Caco-2 (cell line): ENCODE results near the gene BCL2L13. TPM values are rescaled to one million over a fixed set of nuclear protein-coding genes. Genes with fewer than 3 reads are reported as not detected.

Experiments
- BruUV-seq: library from RNA; stranded (reverse); fragments of 400-500 nt; replicated peaks from 2 replicates; lab custom pipeline; 2021; lab: Mats Ljungman, UMichigan
- CTCF ChIA-PET: fragments of 300-600 bp; sonication (Branson Sonifier 250); formaldehyde crosslinking; loops from one replicate; lab custom pipeline; 2022; ENCODE audit warnings: antibody characterized with exemption; lab: Charles Lee
- POLR2A ChIA-PET: fragments of 300-600 bp; sonication (Branson Sonifier 250); formaldehyde crosslinking; loops from one replicate; lab custom pipeline; 2022; ENCODE audit warnings: antibody characterized with exemption; lab: Charles Lee
- DNase-seq, 2 experiments: peaks; one replicate each; pipeline versions ENCODE4 v3.0.0 to v3.0.0-alpha.2; 2020 to 2022
- H3K27me3 ChIP-seq: replicated peaks from 2 replicates; pipeline ENCODE4 v1.6.0; 2011; ENCODE audit warnings: low read length; ENCODE audit not compliant: control insufficient read depth, insufficient read depth
- H3K36me3 ChIP-seq: 2 replicates; pipeline ENCODE4 v1.5.1; 2011; ENCODE audit warnings: low read length; ENCODE audit not compliant: control insufficient read depth, insufficient read depth
- H3K4me1 ChIP-seq: fragments of 250-450 bp; sonication (Bioruptor Pico); 2 replicates; pipeline ENCODE4 v1.5.1; 2020; ENCODE audit warnings: mild to moderate bottlenecking
- H3K4me3 ChIP-seq: 2 replicates; pipeline ENCODE4 v1.5.1; 2011; ENCODE audit warnings: low read depth, mild to moderate bottlenecking, control low read depth, low read length
- H3K9me3 ChIP-seq: fragments of 250-450 bp; sonication (Bioruptor Pico); 2 replicates; pipeline ENCODE4 v1.5.1; 2020; ENCODE audit warnings: mild to moderate bottlenecking, moderate library complexity
- H3K27ac Mint-ChIP-seq: one replicate; pipeline ENCODE4 v1.8.0; 2022; ENCODE audit warnings: mixed read lengths; ENCODE audit not compliant: unreplicated experiment
- H3K27me3 Mint-ChIP-seq: one replicate; pipeline ENCODE4 v1.8.0; 2022; ENCODE audit warnings: mixed read lengths; ENCODE audit not compliant: insufficient read depth, unreplicated experiment
- H3K36me3 Mint-ChIP-seq: one replicate; pipeline ENCODE4 v1.8.0; 2022; ENCODE audit warnings: mild to moderate bottlenecking, mixed read lengths; ENCODE audit not compliant: insufficient read depth, unreplicated experiment
- H3K4me1 Mint-ChIP-seq: one replicate; pipeline ENCODE4 v1.8.0; 2022; ENCODE audit warnings: low read depth, mixed read lengths; ENCODE audit not compliant: unreplicated experiment
- H3K4me3 Mint-ChIP-seq: one replicate; pipeline ENCODE4 v1.8.0; 2022; ENCODE audit warnings: mild to moderate bottlenecking, moderate library complexity, mixed read lengths; ENCODE audit not compliant: unreplicated experiment
- H3K9me3 Mint-ChIP-seq: one replicate; pipeline ENCODE4 v1.8.0; 2022; ENCODE audit warnings: mixed read lengths; ENCODE audit not compliant: unreplicated experiment
- intact Hi-C: fragments of 100-400 bp; cut with micrococcal nuclease; formaldehyde crosslinking; loops from one replicate; pipeline ENCODE4 v1.10.0; 2022; ENCODE audit not compliant: unreplicated experiment
- total RNA-seq: library from RNA; stranded (reverse); gene quantifications from 2 replicates; pipeline ENCODE4 v1.2.3, GENCODE V29; 2022
- TF ChIP-seq, protein P1 (sequence below), 2 experiments: fragments of 200-600 bp in 1 of 2; IDR thresholded peaks; 1 replicate in 1 of 2; 2 replicates in 1 of 2; pipeline versions ENCODE4 v1.5.1 to v1.8.0; 2011 to 2022; ENCODE audit warnings: antibody characterized with exemption in 1 of 2, control low read depth in 1 of 2, inconsistent platforms in 1 of 2, low read depth in 1 of 2, low read length in 1 of 2, mild to moderate bottlenecking in 1 of 2, moderate library complexity in 1 of 2; ENCODE audit not compliant: insufficient read depth in 1 of 2, severe bottlenecking in 1 of 2, unreplicated experiment in 1 of 2

The BCL2L13 gene
- total RNA-seq, 1 experiment from 2014 or later = 34.3 TPM

DNA sequence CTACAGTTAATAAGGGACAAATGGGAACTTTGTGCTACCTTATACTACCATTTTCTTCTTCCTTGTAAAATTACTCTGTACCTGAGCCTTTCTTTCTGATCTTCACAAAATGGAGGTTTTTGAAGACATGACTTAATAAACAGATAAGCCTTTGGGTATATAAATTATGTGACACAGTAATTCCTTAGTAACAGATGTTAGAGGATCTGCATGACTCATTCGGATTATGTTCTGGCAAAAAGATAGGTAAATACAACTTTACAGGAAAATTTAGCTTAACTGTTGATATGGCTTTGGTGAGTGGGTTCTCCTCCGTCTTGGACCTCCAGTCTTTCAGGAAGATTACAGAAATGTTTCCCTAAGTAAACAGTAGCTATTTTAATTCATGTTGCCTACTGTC lies 73.9 kb downstream of the BCL2L13 start:
- no peaks in the 10 kb centered on the region for H3K9me3 ChIP-seq
- no peaks in the 10 kb centered on the region for H3K36me3 ChIP-seq
- no peaks in the 10 kb centered on the region for H3K27me3 Mint-ChIP-seq
- POLR2A ChIA-PET = no interaction called here
- no peaks in the 10 kb centered on the region for H3K4me1 Mint-ChIP-seq
- no peak overlapping the region for H3K27ac Mint-ChIP-seq
- no TSS peak for BruUV-seq
- no peaks in the 10 kb centered on the region for H3K27me3 ChIP-seq
- no peak for DNase-seq
- H3K36me3 Mint-ChIP-seq = peaks cover 10% of the 10 kb centered on the region
- H3K4me3 ChIP-seq = no peak overlapping the region
- no peaks in the 10 kb centered on the region for H3K9me3 Mint-ChIP-seq
- H3K4me3 Mint-ChIP-seq = no peak overlapping the region
- intact Hi-C loops = no loop called here
- H3K4me1 ChIP-seq = no peaks in the 10 kb centered on the region
- TF ChIP-seq, protein P1, sequence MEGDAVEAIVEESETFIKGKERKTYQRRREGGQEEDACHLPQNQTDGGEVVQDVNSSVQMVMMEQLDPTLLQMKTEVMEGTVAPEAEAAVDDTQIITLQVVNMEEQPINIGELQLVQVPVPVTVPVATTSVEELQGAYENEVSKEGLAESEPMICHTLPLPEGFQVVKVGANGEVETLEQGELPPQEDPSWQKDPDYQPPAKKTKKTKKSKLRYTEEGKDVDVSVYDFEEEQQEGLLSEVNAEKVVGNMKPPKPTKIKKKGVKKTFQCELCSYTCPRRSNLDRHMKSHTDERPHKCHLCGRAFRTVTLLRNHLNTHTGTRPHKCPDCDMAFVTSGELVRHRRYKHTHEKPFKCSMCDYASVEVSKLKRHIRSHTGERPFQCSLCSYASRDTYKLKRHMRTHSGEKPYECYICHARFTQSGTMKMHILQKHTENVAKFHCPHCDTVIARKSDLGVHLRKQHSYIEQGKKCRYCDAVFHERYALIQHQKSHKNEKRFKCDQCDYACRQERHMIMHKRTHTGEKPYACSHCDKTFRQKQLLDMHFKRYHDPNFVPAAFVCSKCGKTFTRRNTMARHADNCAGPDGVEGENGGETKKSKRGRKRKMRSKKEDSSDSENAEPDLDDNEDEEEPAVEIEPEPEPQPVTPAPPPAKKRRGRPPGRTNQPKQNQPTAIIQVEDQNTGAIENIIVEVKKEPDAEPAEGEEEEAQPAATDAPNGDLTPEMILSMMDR (IDR thresholded peaks at IDR 0.05; ENCODE audit: insufficient read depth in 1 of 2, low read depth in 1 of 2, low read length in 1 of 2, severe bottlenecking in 1 of 2, unreplicated experiment in 1 of 2) = no peak
- CTCF ChIA-PET = no interaction called here

DNA sequence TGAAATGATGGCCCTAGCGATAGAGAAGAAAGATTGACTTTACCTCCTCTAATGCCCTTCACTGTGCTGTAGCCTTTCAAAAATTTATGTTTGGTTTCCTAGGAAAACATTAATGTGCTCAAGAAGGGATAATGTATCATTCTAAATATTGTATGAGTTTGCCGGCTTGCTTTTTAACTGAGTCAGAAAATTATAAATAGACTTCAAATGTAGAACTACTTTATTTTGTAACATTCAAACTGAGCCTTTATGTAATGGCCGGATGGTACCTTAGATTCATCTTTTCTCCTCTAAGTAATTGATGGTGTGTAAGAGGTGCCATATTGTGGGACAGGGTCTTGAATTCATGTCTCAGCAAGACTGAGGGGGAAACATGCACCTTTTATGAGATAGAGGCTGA lies 78.0 kb downstream of the BCL2L13 start:
- no peak overlapping the region for H3K4me3 Mint-ChIP-seq
- no peaks in the 10 kb centered on the region for H3K4me1 Mint-ChIP-seq
- intact Hi-C loops = loop anchor here (5.0 kb wide), 1 partner anchor 159 kb away; no protein-coding TSS in a partner anchor
- Histone ChIP-seq H3K4me3 (no peak overlapping the region), H3K36me3 (no peaks in the 10 kb centered on the region), H3K27me3 (no peaks in the 10 kb centered on the region), H3K4me1 (no peaks in the 10 kb centered on the region), H3K9me3 (no peaks in the 10 kb centered on the region)
- POLR2A ChIA-PET = no interaction called here
- CTCF ChIA-PET = interaction anchor here (0.6 kb wide), 1 partner anchor 241 kb away, joined by 5 read pairs; no protein-coding TSS in a partner anchor
- no peaks in the 10 kb centered on the region for H3K9me3 Mint-ChIP-seq
- TF ChIP-seq, protein P1 (IDR thresholded peaks at IDR 0.05; ENCODE audit: insufficient read depth in 1 of 2, low read depth in 1 of 2, low read length in 1 of 2, severe bottlenecking in 1 of 2, unreplicated experiment in 1 of 2) = no peak
- peaks cover 10% of the 10 kb centered on the region for H3K36me3 Mint-ChIP-seq
- H3K27ac Mint-ChIP-seq = no peak overlapping the region
- H3K27me3 Mint-ChIP-seq = no peaks in the 10 kb centered on the region
- DNase-seq = no peak
- BruUV-seq = no TSS peak

DNA sequence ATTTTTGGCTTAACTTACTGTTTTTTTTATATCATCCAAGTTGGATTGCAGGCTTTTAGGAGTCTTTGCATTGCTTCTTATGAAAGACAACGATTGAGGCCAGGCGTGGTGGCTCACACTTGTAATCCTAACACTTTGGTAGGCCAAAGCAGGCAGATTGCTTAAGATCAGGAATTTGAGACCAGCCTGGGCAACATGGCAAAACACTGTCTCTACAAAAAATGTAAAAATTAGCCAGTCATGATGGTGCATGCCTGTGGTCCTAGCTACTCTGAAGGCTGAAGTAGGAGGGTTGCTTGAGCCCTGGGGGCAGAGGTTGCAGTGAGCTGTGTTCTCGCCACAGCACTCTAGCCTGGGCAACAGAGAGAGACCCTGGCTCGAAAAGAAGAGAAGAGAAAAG lies 79.2 kb downstream of the BCL2L13 start:
- CTCF ChIA-PET = no interaction called here
- Mint-ChIP-seq H3K9me3 (no peaks in the 10 kb centered on the region), H3K4me3 (no peak overlapping the region), H3K4me1 (no peaks in the 10 kb centered on the region), H3K27ac (no peak overlapping the region), H3K36me3 (peaks cover 10% of the 10 kb centered on the region), H3K27me3 (no peaks in the 10 kb centered on the region)
- BruUV-seq = no TSS peak
- intact Hi-C loops = loop anchor here (5.0 kb wide), 1 partner anchor 160 kb away; no protein-coding TSS in a partner anchor
- DNase-seq = no peak
- no peaks in the 10 kb centered on the region for H3K4me1 ChIP-seq
- no peaks in the 10 kb centered on the region for H3K9me3 ChIP-seq
- H3K36me3 ChIP-seq = no peaks in the 10 kb centered on the region
- POLR2A ChIA-PET = no interaction called here
- TF ChIP-seq, protein P1 (IDR thresholded peaks at IDR 0.05; ENCODE audit: insufficient read depth in 1 of 2, low read depth in 1 of 2, low read length in 1 of 2, severe bottlenecking in 1 of 2, unreplicated experiment in 1 of 2) = no peak
- H3K4me3 ChIP-seq = no peak overlapping the region
- H3K27me3 ChIP-seq = no peaks in the 10 kb centered on the region
